ENCODE measurements around the gene FXYD7. TPM values are rescaled to one million over a fixed set of nuclear protein-coding genes. Genes with fewer than 3 reads are reported as not detected.

FXYD7 gene
- total and polyA plus RNA-seq, 9 of the 15 experiments (the other 6 are each of a cell fraction or from before 2014, with no cell fraction given): 0.10 to 0.80 (median 0.31) TPM; not detected in 3

GRCh38 chr19:35140962-35141836, 1.9 kb upstream of the FXYD7 start (continued):
- TF ChIP-seq ZNF512 (tag; IDR thresholded peaks at IDR 0.05) (no peak), THRA (IDR thresholded peaks at IDR 0.05) (no peak), CREB1 (IDR thresholded peaks at IDR 0.05) (0 out of 2 replicates have a peak, but pooled peaks have one; percentile 16), CREB1 (CRISPR knock-in tag; IDR thresholded peaks at IDR 0.05) (no peak), HDAC6 (IDR thresholded peaks at IDR 0.05; ENCODE audit: low read depth, low read length) (no peak), HCFC1 (IDR thresholded peaks at IDR 0.05; ENCODE audit: low read depth, low read length) (no peak), SNAPC5 (CRISPR knock-in tag; IDR thresholded peaks at IDR 0.05) (no peak), ZNF232 (CRISPR knock-in tag; IDR thresholded peaks at IDR 0.05) (no peak), ZC3H4 (CRISPR knock-in tag; IDR thresholded peaks at IDR 0.05; ENCODE audit: borderline replicate concordance) (no peak), TGIF2 (CRISPR knock-in tag; IDR thresholded peaks at IDR 0.05) (no peak), SRSF1 (IDR thresholded peaks at IDR 0.05; ENCODE audit: low read depth, low read length) (no peak), RBM14 (IDR thresholded peaks at IDR 0.05; ENCODE audit: borderline replicate concordance, insufficient read depth, low read depth, low read length) (no peak), SMARCB1 (IDR thresholded peaks at IDR 0.05; ENCODE audit: insufficient read length, low read depth) (no peak), RFX1 (IDR thresholded peaks at IDR 0.05) (no peak), ZNF785 (CRISPR knock-in tag; IDR thresholded peaks at IDR 0.05) (no peak), EHMT2 (IDR thresholded peaks at IDR 0.05) (no peak), THRAP3 (IDR thresholded peaks at IDR 0.05; ENCODE audit: borderline replicate concordance) (no peak), ZBTB8A (IDR thresholded peaks at IDR 0.05; ENCODE audit: partially characterized antibody) (no peak), HES1 (IDR thresholded peaks at IDR 0.05; ENCODE audit: low read depth) (no peak), ZFP1 (CRISPR knock-in tag; IDR thresholded peaks at IDR 0.05) (no peak), THAP7 (CRISPR knock-in tag; IDR thresholded peaks at IDR 0.05) (no peak), MCM2 (IDR thresholded peaks at IDR 0.05; ENCODE audit: low read depth) (no peak), TFE3 (CRISPR knock-in tag; IDR thresholded peaks at IDR 0.05) (no peak), ZSCAN29 (IDR thresholded peaks at IDR 0.05) (no peak)
